GF-D8 (cell line): ENCODE data around the gene CST6.
"Not testable (repeated sequence)": the region's sequence is repeated elsewhere in the genome, so short reads cannot be mapped to it uniquely, and the experiment has no call there.

Experiments used
- DNase-seq: peaks from one replicate; lab custom pipeline; 2025; lab: John Stamatoyannopoulos, UW

Gene CST6

DNA sequence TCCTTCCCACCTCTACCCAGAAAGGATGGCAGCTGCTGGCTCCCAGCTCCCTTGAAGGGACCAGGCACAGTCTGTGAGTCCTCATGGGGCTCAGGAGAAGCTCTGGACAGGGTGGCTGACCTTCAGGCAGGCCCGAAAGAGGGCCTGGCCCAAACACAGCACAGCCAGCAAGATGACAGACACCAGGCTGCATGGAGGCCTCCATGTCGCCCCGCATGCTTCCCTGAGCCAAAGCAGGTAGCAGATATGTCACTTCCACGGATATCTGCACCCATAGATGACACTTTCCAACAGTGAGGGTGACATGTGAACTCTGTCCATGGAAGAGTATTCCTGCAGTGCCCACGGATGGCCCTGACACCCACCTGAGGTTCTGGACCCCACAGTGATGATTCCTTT is 28.2 kb upstream of the CST6 start:
- no peak for DNase-seq

GRCh38 chr11:65987336-65987735 is 24.5 kb upstream of the CST6 start:
- no peak for DNase-seq

DNA sequence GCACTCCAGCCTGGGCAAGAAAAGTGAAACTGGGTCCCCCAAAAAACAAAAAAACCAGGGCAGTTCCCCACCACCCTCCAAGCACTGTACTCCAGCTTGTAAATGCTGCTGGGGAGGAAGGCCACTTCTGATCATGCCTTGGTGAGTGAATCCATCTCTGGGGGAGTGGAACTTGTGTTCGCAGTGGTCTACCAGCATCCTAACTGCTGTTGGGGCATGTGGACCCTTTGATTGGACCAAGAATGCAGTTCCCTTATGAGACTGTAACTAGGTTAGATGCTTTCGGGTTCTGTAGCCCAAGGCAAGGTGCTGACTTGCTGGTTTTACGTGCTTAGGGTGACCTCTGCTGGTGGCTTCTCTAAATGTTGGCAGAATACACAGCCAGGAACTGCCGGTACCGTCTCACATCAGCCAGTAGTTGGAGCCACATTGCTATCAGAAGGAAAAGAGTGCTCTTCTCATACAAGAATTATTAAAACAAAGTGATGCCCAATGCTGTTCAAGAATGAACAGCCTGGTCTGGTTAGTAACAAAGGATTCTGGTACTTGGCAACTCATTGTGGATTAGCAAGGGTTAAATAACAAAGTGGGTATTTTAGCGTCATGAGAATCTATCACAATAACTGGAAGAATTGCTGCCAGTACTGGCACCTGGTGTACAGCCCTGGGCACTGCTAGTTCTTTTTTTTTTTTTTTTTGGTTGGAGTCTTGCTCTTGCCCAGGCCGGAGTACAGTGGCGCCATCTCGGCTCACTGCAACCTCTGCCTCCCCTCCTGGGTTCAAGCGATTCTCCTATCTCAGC is 22.8 kb upstream of the CST6 start:
- DNase-seq = peak; percentile 83

DNA sequence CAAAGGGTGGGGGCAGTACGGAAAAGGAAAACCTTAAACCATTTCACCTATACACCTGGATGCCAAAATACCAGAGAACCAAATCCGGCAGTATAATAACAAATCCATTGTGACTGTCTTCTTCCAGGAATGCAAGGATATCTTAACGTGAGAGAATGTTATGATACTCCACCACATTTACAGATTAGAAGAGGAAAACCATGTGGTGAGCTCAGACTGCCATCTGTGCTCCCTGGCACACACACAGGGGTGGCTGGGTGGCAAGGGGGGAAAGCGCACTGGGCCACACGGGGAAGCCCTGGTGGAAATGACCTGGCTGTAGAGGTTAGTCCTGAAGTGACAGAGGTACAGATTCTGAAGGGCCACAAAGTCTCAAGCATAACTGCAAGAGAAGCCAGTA is 19.8 kb upstream of the CST6 start:
- no peak for DNase-seq

DNA sequence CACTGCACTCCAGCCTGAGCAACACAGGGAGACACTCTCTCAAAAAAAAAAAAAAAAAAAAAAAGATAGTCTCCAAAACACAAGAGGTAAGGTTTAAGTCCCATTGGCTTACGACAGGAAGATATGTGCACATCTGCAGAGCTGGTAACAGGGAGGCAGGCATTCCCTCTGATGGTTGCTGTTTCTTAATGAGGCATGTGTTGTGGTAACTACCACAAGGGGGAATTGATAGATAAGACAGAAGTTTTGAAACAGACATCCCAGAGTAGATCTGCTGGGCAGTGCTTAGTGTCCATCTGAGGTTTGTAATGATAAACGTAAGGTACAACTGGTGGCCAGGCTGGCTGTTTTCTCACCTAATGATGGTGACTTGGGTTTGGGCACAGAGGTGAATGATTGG is 14.5 kb upstream of the CST6 start:
- peak; percentile 50 for DNase-seq

- peak; percentile 97 for DNase-seq
Observed at GRCh38 chr11:66001942-66002647, 9.7 kb upstream of the CST6 start, which contains the start of the genes BANF1 and EIF1AD. TSS of gene BANF1 (plus strand) at chr11:66002503. CDS start at chr11:66003251, 748 bp downstream. TSS of gene EIF1AD (minus strand) at chr11:66002157. CDS start at chr11:66000389, 1,768 bp downstream.

DNA sequence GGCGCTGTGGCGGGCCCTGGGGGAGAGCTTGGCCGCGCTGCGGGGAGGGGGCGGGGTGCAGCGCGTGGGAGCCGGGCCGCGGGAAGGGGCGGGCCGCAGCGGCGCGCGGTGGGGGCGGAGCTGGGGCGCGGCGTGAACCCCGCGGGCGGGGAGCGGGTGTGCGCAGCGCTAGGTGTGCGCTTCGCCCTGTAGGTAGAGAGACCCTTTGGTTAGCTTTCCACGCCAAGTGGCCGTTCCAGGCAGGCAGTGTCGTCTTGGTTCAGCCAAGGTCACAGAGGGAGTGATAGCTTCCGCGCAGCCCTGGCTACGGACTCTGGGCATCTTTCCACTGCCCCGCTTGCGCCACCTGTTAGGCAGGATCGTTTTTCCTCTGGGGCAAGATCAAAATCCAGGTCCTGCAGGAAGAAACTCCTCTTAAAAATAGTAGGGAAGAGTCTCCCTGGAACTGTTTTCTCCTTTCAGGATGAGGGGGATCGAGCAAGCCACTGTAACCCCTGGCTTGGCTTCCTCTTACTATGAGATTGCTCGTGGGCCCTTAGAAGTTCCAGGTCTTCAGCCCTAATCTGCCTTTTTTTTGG is 9.1 kb upstream of the CST6 start:
- DNase-seq = no peak

GRCh38 chr11:66003291-66003690 is 8.5 kb upstream of the CST6 start:
- no peak for DNase-seq

- DNase-seq = no peak
Observed at GRCh38 chr11:66004186-66004585, 7.6 kb upstream of the CST6 start.

DNA sequence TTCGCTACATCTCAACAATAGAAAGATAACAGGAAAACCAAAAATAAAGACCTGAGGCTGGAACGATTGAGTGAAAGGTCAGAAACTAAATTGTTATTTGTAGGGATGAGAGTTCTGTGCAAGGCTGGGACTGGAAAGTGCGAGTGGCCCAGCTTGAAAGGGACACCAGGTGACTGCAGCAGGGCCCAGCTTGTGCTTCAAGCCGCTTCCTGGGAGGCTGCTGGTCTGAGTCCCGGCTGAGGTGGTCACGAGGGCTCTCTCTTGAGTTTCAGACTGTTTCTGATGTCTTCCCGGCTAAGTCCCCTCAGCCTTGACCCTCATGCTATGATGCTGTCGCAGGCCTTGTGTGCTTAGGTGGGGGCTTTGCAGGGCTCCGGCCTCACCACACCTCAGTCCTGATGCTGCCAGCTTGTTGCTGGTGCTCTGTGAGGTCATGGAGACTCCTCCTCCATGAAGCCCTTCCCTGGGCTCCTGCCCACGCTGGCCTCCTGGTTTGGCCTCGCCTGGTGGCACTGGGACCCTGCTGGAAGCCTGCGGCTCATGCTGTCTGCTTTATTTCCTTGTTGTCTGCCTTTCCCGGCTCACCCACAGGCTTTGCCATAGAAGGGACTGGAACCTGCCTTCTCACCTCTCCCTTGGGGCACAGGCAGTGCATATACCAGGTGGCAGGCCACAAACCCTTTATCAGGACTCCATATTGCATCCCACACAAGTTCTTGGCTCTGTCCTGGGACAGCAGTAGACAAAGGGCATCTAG is 5.5 kb upstream of the CST6 start:
- no peak for DNase-seq

DNA sequence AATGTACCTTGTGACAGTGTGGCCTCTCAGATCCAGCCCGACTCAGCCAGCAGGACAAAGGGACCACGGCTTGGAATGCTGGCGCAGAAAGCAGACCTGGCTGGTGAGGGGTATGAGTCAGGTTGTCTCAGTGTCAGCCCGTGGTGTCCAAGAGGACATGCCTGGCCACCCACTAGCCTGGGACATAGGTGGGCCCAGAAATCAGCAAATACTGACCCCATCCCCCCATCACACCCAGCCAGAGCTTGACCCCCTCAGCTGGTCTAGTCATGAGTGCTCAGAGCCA is 5.0 kb upstream of the CST6 start:
- no peak for DNase-seq

GRCh38 chr11:66007201-66007634 is 4.6 kb upstream of the CST6 start:
- DNase-seq = no peak

GRCh38 chr11:66008095-66008467 is 3.7 kb upstream of the CST6 start:
- no peak for DNase-seq

DNA sequence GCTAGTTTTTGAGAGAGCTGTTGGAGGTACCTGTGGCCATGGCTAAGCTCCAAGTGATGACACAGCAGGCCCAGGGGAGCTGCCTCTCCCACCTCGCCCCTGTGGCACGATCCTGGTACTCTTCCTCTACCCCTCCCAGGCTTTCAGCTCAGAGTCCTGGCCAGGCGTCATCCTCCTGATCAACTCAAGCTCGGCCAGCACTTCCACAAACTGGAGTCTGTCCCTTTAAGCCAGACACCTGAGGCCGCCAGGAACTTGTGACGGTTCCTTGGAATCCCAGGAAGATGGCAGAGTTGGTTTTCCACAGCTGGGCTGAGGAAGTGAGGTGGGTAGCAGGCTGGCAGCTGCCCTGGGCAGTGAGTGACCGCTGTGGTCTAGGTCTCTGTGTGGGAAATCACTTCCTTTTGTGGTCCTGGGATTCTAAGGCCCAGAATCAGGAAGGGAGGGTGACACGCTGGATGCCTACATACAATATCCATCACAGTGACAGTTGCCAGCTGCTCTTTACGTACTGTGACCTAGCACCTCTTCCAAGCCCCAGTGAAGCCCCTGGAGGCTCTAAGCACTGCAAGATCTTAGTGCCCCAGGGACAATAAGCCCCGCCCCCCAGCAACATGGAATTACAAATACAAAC is 3.2 kb upstream of the CST6 start:
- DNase-seq = peak; percentile 5

GRCh38 chr11:66010036-66010435 is 1.8 kb upstream of the CST6 start:
- not testable (repeated sequence) for DNase-seq

- DNase-seq = no peak
Observed at GRCh38 chr11:66011239-66011784, 496 bp upstream of the CST6 start.

DNA sequence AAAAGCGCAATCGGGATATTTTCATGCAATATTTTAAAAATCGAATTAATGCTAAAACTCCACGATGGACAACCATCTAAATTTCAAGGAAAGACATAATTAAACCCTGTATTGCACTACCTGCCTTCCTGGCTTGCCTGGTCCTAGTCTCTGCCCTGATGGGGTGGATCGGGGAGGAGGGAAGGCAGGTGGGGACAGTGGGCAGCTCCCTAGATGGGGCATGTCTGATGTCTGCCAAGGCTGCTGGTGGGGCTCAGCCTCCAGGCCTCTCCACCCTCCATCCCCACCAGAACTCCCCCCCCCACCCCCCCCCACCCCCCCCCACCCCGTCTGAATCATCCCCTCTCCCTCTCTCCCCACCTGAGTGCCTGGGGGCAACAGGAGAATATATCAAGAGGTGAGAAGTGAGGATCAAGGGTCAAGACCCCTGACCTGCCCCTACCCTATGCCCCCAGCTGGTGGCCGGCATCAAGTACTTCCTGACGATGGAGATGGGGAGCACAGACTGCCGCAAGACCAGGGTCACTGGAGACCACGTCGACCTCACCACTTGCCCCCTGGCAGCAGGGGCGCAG is 650 bp downstream of the CST6 start:
- DNase-seq = no peak

DNA sequence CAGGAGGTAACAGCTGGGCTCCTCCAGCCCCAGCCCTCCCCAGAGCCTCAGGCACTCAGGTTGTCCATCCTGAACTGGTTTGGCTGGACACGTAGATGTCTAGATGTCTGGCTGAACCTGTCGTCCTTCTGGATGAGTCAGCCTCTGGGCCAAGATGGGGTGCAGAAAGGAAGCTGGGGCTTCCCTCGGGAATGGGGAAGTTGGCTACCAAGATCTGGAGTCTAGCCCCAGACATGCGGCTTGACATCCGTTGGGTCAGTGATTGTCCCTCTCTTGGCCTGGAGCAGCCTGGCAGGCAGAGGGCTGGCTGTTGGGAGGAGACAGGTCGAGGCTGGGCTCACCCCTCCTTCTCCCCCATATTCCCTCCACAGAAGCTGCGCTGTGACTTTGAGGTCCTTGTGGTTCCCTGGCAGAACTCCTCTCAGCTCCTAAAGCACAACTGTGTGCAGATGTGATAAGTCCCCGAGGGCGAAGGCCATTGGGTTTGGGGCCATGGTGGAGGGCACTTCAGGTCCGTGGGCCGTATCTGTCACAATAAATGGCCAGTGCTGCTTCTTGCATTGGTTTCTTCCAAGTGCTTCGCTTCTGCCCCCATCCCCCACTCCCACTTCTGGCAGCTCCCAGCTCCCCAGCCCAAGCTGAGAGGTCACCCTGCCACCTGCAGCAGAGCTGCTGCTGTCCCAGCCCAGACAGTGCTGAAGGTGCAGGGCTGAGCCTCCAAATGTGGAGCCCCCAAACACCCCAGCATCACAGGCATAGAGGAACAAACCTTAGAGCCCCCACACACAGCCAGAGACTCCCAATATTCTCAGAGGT is 1.3 kb downstream of the CST6 start:
- no peak for DNase-seq

DNA sequence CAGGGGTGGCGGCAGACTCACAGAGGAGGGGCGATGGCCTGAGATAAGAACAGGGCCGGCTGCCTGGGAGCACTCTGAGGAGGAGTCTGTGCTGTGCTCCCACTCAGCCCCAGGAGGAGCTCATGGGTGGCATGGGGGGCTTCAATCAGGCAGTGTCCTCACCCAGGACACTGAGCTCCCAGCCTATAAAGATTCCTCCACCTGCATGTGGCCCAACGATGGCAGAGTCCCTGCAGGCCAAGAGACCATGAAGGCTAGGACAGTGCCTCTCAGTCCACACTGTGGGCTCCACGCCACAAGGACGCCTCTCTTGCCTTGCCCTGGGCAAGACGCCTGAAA is 1.9 kb downstream of the CST6 start:
- DNase-seq = no peak

DNA sequence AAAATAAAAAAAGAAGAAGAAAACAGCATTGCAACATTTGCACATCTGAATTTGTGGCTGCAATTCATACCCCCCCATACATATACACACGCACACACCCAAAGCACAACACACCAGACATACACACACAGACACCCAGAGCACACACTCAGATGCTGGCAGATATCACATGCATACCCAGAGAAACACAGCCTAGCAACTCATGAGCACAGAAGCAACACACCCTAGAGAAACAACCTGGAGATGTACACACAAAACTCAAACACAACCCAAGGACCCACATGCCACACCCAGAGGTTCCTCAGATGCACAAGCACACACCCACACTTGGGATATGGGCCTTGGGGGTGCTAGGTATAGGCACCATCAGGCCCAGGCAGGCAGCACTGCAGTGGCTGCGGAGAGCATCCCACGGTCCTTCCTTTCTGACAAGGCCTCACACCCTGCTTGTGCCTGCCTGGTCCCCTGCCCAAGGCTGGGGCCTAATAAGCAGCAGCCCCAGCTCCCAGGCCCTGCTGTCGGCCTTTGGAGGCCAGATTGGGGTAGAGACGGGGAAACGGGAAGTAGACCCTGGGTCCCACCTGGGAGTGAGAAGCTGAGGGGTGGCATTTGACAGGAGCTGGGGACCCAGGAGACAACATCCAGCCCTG is 3.1 kb downstream of the CST6 start:
- no peak for DNase-seq
